Skeletal muscle tissue (tissue), 4 donors: Measurements from ENCODE around the gene PCDHA3. TPM values are rescaled to one million over a fixed set of nuclear protein-coding genes. Genes with fewer than 3 reads are reported as not detected.
"Not testable (repeated sequence)": the region's sequence is repeated elsewhere in the genome, so short reads cannot be mapped to it uniquely, and the experiment has no call there.

Experiments used
- H3K27ac ChIP-seq: one replicate; pipeline ENCODE4 v1.7.0; 2013; ENCODE audit warnings: mild to moderate bottlenecking, low read depth, low read length, inconsistent platforms
- H3K27me3 ChIP-seq, 3 donors: one replicate each; pipeline ENCODE4 v1.7.0; 2013; ENCODE audit warnings: low read length in 3 of 3; ENCODE audit not compliant: control insufficient read depth in 3 of 3, insufficient read depth in 3 of 3
- H3K36me3 ChIP-seq, 3 donors: one replicate each; pipeline ENCODE4 v1.7.0; 2013; ENCODE audit warnings: low read length in 3 of 3; ENCODE audit not compliant: control insufficient read depth in 3 of 3, insufficient read depth in 3 of 3
- H3K4me1 ChIP-seq, 3 donors: one replicate each; pipeline ENCODE4 v1.7.0; 2013; ENCODE audit warnings: low read length in 3 of 3, mild to moderate bottlenecking in 3 of 3; ENCODE audit not compliant: control insufficient read depth in 3 of 3, insufficient read depth in 3 of 3
- H3K4me3 ChIP-seq, 3 donors: one replicate each; pipeline ENCODE4 v1.7.0; 2013; ENCODE audit warnings: low read length in 3 of 3
- H3K9ac ChIP-seq, 3 donors: one replicate each; pipeline ENCODE4 v1.7.0; 2013; ENCODE audit warnings: low read length in 3 of 3, mild to moderate bottlenecking in 3 of 3, moderate library complexity in 2 of 3, low read depth in 1 of 3
- H3K9me3 ChIP-seq, 3 donors: one replicate each; pipeline ENCODE4 v1.7.0; 2013; ENCODE audit warnings: low read length in 3 of 3; ENCODE audit not compliant: control insufficient read depth in 3 of 3
- total RNA-seq: library from RNA; depleted of rRNA; stranded (reverse); fragments of >200 nt; gene quantifications from one replicate; pipeline ENCODE4 v1.2.3, GENCODE V29; 2014
- donor health status: Osteomylitis.

PCDHA3 gene
- total RNA-seq, 1 donor from 2014 or later, result not detected

DNA sequence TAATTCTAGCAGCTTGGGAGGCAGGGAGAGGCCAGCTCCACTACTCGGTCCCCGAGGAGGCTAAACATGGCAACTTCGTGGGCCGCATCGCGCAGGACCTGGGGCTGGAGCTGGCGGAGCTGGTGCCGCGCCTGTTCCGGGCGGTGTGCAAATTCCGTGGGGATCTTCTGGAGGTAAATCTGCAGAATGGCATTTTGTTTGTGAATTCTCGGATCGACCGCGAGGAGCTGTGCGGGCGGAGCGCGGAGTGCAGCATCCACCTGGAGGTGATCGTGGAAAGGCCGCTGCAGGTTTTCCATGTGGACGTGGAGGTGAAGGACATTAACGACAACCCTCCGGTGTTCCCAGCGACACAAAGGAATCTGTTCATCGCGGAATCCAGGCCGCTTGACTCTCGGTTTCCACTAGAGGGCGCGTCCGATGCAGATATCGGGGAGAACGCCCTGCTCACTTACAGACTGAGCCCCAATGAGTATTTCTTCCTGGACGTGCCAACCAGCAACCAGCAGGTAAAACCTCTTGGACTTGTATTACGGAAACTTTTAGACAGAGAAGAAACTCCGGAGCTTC, 33.7 kb downstream of the PCDHA3 start:
- H3K27me3 ChIP-seq, H3K9ac ChIP-seq, H3K27ac ChIP-seq, H3K4me1 ChIP-seq, H3K36me3 ChIP-seq: not testable (repeated sequence)
- Histone ChIP-seq H3K4me3 (peak overlapping the region in 1 of 3 donors; percentile 23), H3K9me3 (peaks cover 2 to 19% (median 7%) of the 10 kb centered on the region in 3 donors)

DNA sequence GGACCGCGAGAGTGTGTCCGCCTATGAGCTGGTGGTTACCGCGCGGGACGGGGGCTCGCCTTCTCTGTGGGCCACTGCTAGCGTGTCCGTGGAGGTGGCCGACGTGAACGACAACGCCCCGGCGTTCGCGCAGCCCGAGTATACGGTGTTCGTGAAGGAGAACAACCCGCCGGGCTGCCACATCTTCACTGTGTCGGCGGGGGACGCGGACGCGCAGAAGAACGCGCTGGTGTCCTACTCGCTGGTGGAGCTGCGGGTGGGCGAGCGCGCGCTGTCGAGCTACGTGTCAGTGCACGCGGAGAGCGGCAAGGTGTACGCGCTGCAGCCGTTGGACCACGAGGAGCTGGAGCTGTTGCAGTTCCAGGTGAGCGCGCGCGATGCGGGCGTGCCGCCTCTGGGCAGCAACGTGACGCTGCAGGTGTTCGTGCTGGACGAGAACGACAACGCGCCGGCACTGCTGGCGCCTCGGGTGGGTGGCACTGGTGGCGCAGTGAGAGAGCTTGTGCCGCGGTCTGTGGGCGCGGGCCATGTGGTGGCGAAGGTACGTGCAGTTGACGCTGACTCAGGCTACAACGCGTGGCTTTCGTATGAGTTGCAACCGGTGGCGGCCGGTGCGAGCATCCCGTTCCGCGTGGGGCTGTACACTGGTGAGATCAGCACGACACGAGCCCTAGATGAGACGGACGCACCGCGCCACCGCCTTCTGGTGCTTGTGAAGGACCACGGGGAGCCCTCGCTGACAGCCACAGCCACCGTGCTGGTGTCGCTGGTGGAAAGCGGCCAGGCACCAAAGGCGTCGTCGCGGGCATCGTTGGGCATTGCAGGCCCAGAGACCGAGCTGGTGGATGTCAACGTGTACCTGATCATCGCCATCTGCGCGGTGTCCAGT, 35.0 kb downstream of the PCDHA3 start:
- Histone ChIP-seq H3K4me1 (no peaks in the 10 kb centered on the region), H3K9me3 (peaks cover 3 to 16% (median 6%) of the 10 kb centered on the region in 3 donors), H3K27me3 (peaks cover 0 to 4% (median 2%) of the 10 kb centered on the region in 3 donors), H3K27ac (no peak overlapping the region), H3K36me3 (no peaks in the 10 kb centered on the region), H3K9ac (no peak overlapping the region), H3K4me3 (no peak overlapping the region)

DNA sequence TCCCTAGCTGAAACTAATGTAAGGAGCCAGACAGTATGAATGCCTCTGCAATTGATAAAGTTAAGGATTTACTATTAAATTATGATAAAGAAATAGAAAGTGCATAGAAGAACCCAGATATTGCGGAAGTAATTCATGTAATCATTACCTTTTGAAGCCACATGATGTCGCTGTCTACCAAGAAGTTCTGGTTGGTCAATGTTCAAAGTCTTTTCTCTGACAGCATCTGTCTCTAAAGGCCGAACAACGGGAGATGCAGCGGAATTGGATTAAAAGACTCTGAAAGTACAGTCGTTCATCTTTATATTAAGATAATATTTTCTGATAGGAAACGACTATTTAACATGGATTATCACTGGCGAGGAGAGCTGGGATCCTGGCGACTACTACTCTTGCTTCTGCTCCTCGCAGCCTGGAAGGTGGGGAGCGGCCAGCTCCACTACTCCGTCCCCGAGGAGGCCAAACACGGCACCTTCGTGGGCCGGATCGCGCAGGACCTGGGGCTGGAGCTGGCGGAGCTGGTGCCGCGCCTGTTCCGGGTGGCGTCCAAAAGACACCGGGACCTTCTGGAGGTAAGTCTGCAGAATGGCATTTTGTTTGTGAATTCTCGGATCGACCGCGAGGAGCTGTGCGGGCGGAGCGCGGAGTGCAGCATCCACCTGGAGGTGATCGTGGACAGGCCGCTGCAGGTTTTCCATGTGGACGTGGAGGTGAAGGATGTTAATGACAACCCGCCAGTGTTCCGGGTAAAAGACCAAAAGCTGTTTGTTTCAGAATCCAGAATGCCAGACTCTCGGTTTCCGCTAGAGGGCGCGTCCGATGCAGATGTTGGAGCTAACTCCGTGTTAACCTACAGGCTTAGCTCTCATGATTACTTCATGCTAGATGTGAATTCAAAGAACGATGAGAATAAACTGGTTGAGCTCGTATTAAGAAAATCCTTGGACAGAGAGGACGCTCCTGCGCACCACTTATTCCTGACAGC, 40.4 kb downstream of the PCDHA3 start, which contains the start of gene PCDHA8:
Gene PCDHA8 (plus strand): TSS at position 210 of the 985 bp plus-strand sequence. CDS start 135 bp downstream, at position 345.
- Histone ChIP-seq H3K9me3 (peaks cover 2 to 15% (median 3%) of the 10 kb centered on the region in 3 donors), H3K9ac (no peak within 1 kb of the TSS), H3K4me1 (no peaks in the 10 kb centered on the region), H3K27ac (no peak within 1 kb of the TSS), H3K4me3 (no peak within 1 kb of the TSS), H3K36me3 (no peaks in the 10 kb centered on the region), H3K27me3 (peaks cover 0 to 2% (median 0%) of the 10 kb centered on the region in 3 donors)

DNA sequence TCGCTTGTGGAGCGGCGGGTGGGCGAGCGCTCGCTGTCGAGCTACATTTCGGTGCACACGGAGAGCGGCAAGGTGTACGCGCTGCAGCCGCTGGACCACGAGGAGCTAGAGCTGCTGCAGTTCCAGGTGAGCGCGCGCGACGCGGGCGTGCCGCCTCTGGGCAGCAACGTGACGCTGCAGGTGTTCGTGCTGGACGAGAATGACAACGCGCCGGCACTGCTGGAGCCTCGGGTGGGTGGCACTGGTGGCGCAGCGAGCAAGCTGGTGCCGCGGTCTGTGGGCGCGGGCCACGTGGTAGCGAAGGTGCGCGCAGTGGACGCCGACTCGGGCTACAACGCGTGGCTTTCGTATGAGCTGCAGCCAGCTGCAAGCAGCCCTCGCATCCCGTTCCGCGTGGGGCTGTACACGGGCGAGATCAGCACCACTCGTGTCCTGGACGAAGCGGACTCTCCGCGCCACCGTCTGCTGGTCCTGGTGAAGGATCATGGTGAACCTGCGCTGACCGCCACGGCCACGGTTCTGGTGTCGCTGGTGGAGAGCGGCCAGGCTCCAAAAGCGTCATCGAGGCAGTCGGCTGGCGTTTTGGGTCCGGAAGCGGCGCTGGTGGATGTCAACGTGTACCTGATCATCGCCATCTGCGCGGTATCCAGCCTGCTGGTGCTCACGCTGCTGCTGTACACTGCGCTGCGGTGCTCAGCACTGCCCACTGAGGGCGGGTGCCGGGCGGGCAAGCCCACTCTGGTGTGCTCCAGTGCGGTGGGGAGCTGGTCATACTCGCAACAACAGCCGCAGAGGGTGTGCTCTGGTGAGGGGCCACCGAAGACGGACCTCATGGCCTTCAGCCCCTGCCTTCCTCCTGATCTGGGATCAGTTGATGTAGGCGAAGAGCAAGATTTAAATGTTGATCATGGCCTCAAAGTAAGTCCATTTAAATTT, 42.2 kb downstream of the PCDHA3 start:
- H3K9ac ChIP-seq, result no peak overlapping the region
- no peaks in the 10 kb centered on the region for H3K36me3 ChIP-seq
- H3K4me3 ChIP-seq, result no peak overlapping the region
- no peaks in the 10 kb centered on the region for H3K4me1 ChIP-seq
- no peak overlapping the region for H3K27ac ChIP-seq
- H3K9me3 ChIP-seq, result peaks cover 2 to 13% (median 3%) of the 10 kb centered on the region in 3 donors
- H3K27me3 ChIP-seq, result peaks cover 0 to 5% (median 0%) of the 10 kb centered on the region in 3 donors

DNA sequence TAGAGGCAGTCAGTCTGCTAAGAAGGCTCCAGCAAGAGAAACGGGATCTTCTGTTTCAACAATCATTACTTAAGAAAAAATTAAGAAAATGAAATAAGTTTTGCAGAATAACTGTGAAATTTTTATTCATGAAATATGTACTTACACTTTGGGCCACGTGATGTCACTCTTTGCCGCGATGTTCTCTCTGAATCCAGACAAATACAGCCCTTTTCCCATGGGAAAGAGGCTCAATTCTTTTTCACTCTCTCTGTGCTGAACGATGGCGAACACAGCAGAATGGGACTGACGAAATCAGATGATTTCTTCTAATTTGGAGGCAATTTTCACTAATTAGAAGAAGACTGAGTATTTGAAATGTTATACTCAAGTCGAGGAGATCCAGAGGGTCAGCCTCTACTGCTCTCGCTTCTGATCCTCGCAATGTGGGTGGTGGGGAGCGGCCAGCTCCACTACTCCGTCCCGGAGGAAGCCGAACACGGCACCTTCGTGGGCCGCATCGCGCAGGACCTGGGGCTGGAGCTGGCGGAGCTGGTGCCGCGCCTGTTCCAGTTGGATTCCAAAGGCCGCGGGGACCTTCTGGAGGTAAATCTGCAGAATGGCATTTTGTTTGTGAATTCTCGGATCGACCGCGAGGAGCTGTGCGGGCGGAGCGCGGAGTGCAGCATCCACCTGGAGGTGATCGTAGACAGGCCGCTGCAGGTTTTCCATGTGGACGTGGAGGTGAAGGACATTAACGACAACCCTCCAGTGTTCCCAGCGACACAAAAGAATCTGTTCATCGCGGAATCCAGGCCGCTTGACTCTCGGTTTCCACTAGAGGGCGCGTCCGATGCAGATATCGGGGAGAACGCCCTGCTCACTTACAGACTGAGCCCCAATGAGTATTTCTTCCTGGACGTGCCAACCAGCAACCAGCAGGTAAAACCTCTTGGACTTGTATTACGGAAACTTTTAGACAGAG, 47.6 kb downstream of the PCDHA3 start, which contains the start of gene PCDHA9:
Gene PCDHA9 (plus strand): TSS at position 244 of the 964 bp plus-strand sequence. CDS start 114 bp downstream, at position 358.
- not testable (repeated sequence) for H3K27ac ChIP-seq, H3K4me1 ChIP-seq, H3K36me3 ChIP-seq, H3K4me3 ChIP-seq, H3K27me3 ChIP-seq, H3K9ac ChIP-seq
- H3K9me3 ChIP-seq, result peaks cover 0 to 15% (median 0%) of the 10 kb centered on the region in 3 donors

DNA sequence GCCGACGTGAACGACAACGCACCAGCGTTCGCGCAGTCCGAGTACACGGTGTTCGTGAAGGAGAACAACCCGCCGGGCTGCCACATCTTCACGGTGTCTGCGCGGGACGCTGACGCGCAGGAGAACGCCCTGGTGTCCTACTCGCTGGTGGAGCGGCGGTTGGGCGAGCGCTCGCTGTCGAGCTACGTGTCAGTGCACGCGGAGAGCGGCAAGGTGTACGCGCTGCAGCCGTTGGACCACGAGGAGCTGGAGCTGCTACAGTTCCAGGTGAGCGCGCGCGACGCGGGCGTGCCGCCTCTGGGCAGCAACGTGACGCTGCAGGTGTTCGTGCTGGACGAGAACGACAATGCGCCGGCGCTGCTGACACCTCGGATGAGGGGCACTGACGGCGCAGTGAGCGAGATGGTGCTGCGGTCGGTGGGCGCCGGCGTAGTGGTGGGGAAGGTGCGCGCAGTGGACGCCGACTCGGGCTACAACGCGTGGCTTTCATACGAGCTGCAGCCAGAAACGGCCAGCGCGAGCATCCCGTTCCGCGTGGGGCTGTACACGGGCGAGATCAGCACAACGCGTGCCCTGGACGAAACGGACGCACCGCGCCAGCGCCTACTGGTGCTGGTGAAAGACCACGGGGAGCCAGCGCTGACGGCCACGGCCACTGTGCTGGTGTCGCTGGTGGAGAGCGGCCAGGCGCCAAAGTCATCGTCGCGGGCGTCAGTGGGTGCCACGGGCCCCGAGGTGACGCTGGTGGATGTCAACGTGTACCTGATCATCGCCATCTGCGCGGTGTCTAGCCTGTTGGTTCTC, 49.2 kb downstream of the PCDHA3 start:
- not testable (repeated sequence) for H3K27ac ChIP-seq, H3K4me3 ChIP-seq, H3K27me3 ChIP-seq

More for the DNA sequence above, 49.2 kb downstream of the PCDHA3 start:
- H3K4me1 ChIP-seq, H3K9ac ChIP-seq, H3K36me3 ChIP-seq: not testable (repeated sequence)
- peaks cover 0 to 15% (median 0%) of the 10 kb centered on the region in 3 donors for H3K9me3 ChIP-seq
